Stimulated activated CD8-positive, alpha-beta memory T cell treated with anti-CD3 and anti-CD28 coated beads, Interleukin-12 subunit alpha, Interleukin-12 subunit beta, amount 100 ng/mL, for 24 hours (primary cell): Measurements from ENCODE around the gene LEAP2.

Experiments used
- DNase-seq: peaks from one replicate; pipeline ENCODE4 v3.0.0-alpha.2; 2020; ENCODE audit errors: extremely low read depth

LEAP2 gene

GRCh38 chr5:132877938-132878337 lies 4.5 kb downstream of the LEAP2 start:
- DNase-seq = no peak

- DNase-seq = no peak
These were observed 9.9 kb downstream of the LEAP2 start for GRCh38 chr5:132883261-132883834.

- DNase-seq = no peak
These were observed 11.1 kb downstream of the LEAP2 start for GRCh38 chr5:132884548-132884947.

- DNase-seq = no peak
These were observed 12.8 kb downstream of the LEAP2 start for GRCh38 chr5:132886064-132886823.

- no peak for DNase-seq
These were observed 13.8 kb downstream of the LEAP2 start for GRCh38 chr5:132887283-132887682.

GRCh38 chr5:132889501-132889900 lies 16.0 kb downstream of the LEAP2 start:
- no peak for DNase-seq

GRCh38 chr5:132890817-132891216 lies 17.3 kb downstream of the LEAP2 start:
- DNase-seq = no peak

- no peak for DNase-seq
These were observed 22.3 kb downstream of the LEAP2 start for GRCh38 chr5:132895719-132896305.

- DNase-seq = no peak
These were observed 23.2 kb downstream of the LEAP2 start for GRCh38 chr5:132896685-132897084.

- no peak for DNase-seq
These were observed 24.6 kb downstream of the LEAP2 start for GRCh38 chr5:132898094-132898493.

GRCh38 chr5:132901036-132901435 lies 27.6 kb downstream of the LEAP2 start:
- DNase-seq = no peak

- DNase-seq = no peak
These were observed 28.3 kb downstream of the LEAP2 start for GRCh38 chr5:132901730-132902129.

GRCh38 chr5:132905938-132906337 lies 32.5 kb downstream of the LEAP2 start:
- no peak for DNase-seq

GRCh38 chr5:132907161-132907560 lies 33.7 kb downstream of the LEAP2 start:
- no peak for DNase-seq

- DNase-seq = no peak
These were observed 36.2 kb downstream of the LEAP2 start for GRCh38 chr5:132909702-132910101.

GRCh38 chr5:132915681-132916080 lies 42.2 kb downstream of the LEAP2 start:
- no peak for DNase-seq

- DNase-seq = no peak
These were observed 42.6 kb downstream of the LEAP2 start for GRCh38 chr5:132916086-132916485.
